Stomach smooth muscle (tissue), 2 donors: Measurements from ENCODE around the gene HIRA.
"Not testable (repeated sequence)": the region's sequence is repeated elsewhere in the genome, so short reads cannot be mapped to it uniquely, and the experiment has no call there.

ENCODE experiments used
- H3K27ac ChIP-seq: one replicate; pipeline ENCODE4 v1.7.0; 2013; ENCODE audit warnings: mild to moderate bottlenecking, low read length, inconsistent platforms
- H3K27me3 ChIP-seq, 2 donors: one replicate each; pipeline ENCODE4 v1.7.0; 2013; ENCODE audit warnings: low read length in 2 of 2; ENCODE audit not compliant: insufficient read depth in 2 of 2, control insufficient read depth in 1 of 2
- H3K36me3 ChIP-seq, 2 donors: one replicate each; pipeline ENCODE4 v1.7.0; 2013; ENCODE audit warnings: low read length in 2 of 2; ENCODE audit not compliant: control insufficient read depth in 2 of 2, insufficient read depth in 2 of 2
- H3K4me1 ChIP-seq: one replicate; pipeline ENCODE4 v1.7.0; 2013; ENCODE audit warnings: low read length; ENCODE audit not compliant: control insufficient read depth, insufficient read depth
- H3K4me3 ChIP-seq, 2 donors: one replicate each; pipeline ENCODE4 v1.7.0; 2013; ENCODE audit warnings: low read length in 2 of 2
- H3K9ac ChIP-seq, 2 donors: one replicate each; pipeline ENCODE4 v1.7.0; 2013; ENCODE audit warnings: low read length in 2 of 2, mild to moderate bottlenecking in 1 of 2
- H3K9me3 ChIP-seq, 2 donors: one replicate each; pipeline ENCODE4 v1.7.0; 2013; ENCODE audit warnings: low read length in 2 of 2; ENCODE audit not compliant: control insufficient read depth in 2 of 2
- donor health status: healthy.
- donor health status: Pancreatic carcinoma.

The HIRA gene

GRCh38 chr22:19440411-19441195 is 9.1 kb upstream of the HIRA start:
- Histone ChIP-seq H3K9ac (no peak overlapping the region), H3K36me3 (peaks cover 11 to 22% of the 10 kb centered on the region in 2 donors)

DNA sequence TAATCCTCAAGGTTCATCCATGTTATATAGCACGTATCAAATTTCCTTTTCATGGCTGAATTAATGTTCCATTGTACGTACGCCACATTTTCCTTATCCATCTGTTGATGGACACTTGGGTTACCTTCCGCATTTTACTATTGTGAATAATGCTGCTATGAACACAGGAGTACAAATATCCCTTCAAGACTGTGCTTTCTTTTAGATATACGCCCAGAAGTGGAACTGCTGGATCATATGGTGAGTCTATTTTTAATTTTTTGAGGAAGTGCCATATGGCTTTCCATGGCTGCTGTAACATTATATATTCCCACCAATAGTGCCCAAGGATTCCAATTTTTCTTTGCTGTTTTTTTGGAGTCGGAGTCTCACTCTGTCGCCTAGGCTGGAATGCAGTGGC is 6.8 kb upstream of the HIRA start:
- Histone ChIP-seq H3K9ac (no peak overlapping the region), H3K27ac (no peak overlapping the region), H3K36me3 (peaks cover 17 to 24% of the 10 kb centered on the region in 2 donors), H3K4me3 (no peak overlapping the region), H3K9me3 (no peaks in the 10 kb centered on the region), H3K4me1 (peaks cover 2% of the 10 kb centered on the region), H3K27me3 (no peaks in the 10 kb centered on the region)

More at GRCh38 chr22:19440411-19441195, 9.1 kb upstream of the HIRA start:
- no peaks in the 10 kb centered on the region for H3K9me3 ChIP-seq
- H3K4me3 ChIP-seq = no peak overlapping the region
- no peak overlapping the region for H3K27ac ChIP-seq
- H3K4me1 ChIP-seq = peaks cover 4% of the 10 kb centered on the region
- H3K27me3 ChIP-seq = no peaks in the 10 kb centered on the region

GRCh38 chr22:19436444-19437161 is 5.1 kb upstream of the HIRA start:
- H3K4me1 ChIP-seq, H3K9me3 ChIP-seq, H3K27ac ChIP-seq, H3K4me3 ChIP-seq, H3K27me3 ChIP-seq, H3K9ac ChIP-seq: not testable (repeated sequence)
- H3K36me3 ChIP-seq = peaks cover 14 to 16% of the 10 kb centered on the region in 2 donors

- H3K9ac ChIP-seq = no peak overlapping the region
- H3K27ac ChIP-seq = no peak overlapping the region
- H3K9me3 ChIP-seq = no peaks in the 10 kb centered on the region
- peaks cover 14 to 15% of the 10 kb centered on the region in 2 donors for H3K36me3 ChIP-seq
- no peak overlapping the region for H3K4me3 ChIP-seq
- H3K4me1 ChIP-seq = peaks cover 17% of the 10 kb centered on the region
- no peaks in the 10 kb centered on the region for H3K27me3 ChIP-seq
These were observed 3.5 kb upstream of the HIRA start for GRCh38 chr22:19434829-19435580.

- no peak overlapping the region for H3K4me3 ChIP-seq
- H3K9me3 ChIP-seq = no peaks in the 10 kb centered on the region
- H3K27me3 ChIP-seq = no peaks in the 10 kb centered on the region
- no peak overlapping the region for H3K9ac ChIP-seq
- H3K27ac ChIP-seq = no peak overlapping the region
- H3K4me1 ChIP-seq = peaks cover 20% of the 10 kb centered on the region
- H3K36me3 ChIP-seq = peaks cover 14% of the 10 kb centered on the region in 2 donors
These were observed 2.9 kb upstream of the HIRA start for GRCh38 chr22:19434401-19434800.

DNA sequence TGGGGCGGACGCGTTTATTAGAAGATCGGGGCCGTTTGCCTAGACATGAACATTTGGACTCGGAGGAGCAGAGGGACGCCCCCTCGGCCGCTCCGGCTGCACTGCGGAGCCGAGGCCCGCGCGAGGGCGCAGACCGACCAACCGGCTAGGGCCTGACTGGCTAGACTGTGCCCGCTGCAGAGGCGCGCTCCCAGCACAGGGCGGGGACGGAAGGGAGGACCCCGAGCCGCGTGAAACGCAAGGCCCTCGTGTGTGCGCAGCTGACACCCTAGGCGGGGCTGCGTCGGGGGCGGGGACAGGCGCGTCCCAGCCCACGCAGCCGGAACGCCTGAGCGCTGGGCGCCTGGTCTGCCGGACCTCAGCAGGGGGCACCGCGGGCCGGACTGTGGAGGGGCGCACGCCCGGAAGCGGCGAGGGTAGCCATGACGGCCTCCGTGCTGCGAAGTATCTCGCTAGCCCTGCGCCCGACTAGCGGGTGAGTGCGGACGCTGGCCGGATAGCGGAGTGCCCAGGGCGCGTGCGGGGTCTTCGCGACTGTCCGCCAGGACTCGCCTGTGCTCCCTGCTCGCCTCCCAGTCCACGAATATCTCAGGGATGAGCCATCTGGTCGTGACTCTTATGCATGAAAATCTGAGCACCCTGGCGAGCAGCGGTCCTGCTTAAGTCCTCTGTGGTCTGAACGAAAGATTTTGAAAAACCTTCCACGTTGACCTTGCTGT is 759 bp upstream of the HIRA start, which contains the start of gene MRPL40:
MRPL40 (plus strand) TSS at position 413 of the 719 bp plus-strand sequence; CDS start at position 423, 10 bp downstream.
- H3K4me1 ChIP-seq = peaks cover 20% of the 10 kb centered on the region
- H3K27me3 ChIP-seq = no peaks in the 10 kb centered on the region
- H3K9ac ChIP-seq = peak within 1 kb of the TSS; percentile 94 to 95
- H3K36me3 ChIP-seq = peaks cover 14% of the 10 kb centered on the region in 2 donors
- peak within 1 kb of the TSS; percentile 86 to 95 for H3K4me3 ChIP-seq
- H3K9me3 ChIP-seq = no peaks in the 10 kb centered on the region
- peak within 1 kb of the TSS; percentile 95 for H3K27ac ChIP-seq

DNA sequence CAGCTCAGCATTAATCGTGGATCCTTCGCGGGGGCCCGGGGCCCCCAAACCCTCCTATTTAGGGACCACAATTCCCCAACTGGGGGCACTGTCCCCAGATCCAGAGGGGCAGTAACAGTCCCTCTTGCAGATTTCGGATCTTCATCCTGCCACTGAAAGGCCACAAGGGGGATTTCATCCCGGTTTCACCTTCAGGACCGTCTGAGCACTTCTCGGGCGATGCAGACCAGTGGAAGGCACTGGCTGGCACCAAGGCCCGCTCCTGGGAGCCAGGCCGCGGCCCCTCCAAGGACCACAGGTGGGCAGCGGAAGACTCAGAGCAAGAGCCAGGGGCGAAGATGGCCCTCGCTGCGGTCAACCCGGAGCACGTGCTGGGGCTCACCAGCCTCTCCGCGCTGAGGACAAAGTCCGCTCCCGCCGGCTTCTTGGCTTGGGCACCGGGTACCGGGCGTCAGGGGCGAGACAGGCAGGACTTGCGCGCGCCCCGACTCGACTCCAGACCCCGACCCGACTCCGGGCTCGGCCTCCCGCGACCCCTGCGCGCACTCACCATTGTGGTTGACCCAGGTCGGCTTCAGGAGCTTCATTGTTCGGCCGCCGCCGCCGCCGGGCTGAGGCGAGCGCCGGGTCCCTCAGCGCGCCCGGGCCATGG is 517 bp downstream of the HIRA start:
- peak overlapping the region; percentile 67 to 76 for H3K9ac ChIP-seq
- H3K9me3 ChIP-seq = no peaks in the 10 kb centered on the region
- peak overlapping the region; percentile 67 to 87 for H3K4me3 ChIP-seq
- peak overlapping the region; percentile 6 for H3K27ac ChIP-seq
- H3K27me3 ChIP-seq = no peaks in the 10 kb centered on the region
- peaks cover 20% of the 10 kb centered on the region for H3K4me1 ChIP-seq
- peaks cover 14% of the 10 kb centered on the region in 2 donors for H3K36me3 ChIP-seq

GRCh38 chr22:19429950-19430889 is 1.3 kb downstream of the HIRA start:
- peaks cover 7 to 8% of the 10 kb centered on the region in 2 donors for H3K36me3 ChIP-seq
- no peaks in the 10 kb centered on the region for H3K9me3 ChIP-seq
- peak overlapping the region; percentile 67 to 87 for H3K4me3 ChIP-seq
- peaks cover 20% of the 10 kb centered on the region for H3K4me1 ChIP-seq
- peak overlapping the region; percentile 6 for H3K27ac ChIP-seq
- H3K9ac ChIP-seq = peak overlapping the region; percentile 67 to 76
- no peaks in the 10 kb centered on the region for H3K27me3 ChIP-seq

- Histone ChIP-seq H3K4me1 (no peaks in the 10 kb centered on the region), H3K27me3 (no peaks in the 10 kb centered on the region), H3K36me3 (peaks cover 0 to 5% of the 10 kb centered on the region in 2 donors), H3K9me3 (no peaks in the 10 kb centered on the region), H3K9ac (no peak overlapping the region), H3K4me3 (no peak overlapping the region), H3K27ac (no peak overlapping the region)
These were observed 7.4 kb downstream of the HIRA start for GRCh38 chr22:19424186-19424500.
